ENCODE data around the gene INTS2.

- TF ChIP-seq, protein P1, sequence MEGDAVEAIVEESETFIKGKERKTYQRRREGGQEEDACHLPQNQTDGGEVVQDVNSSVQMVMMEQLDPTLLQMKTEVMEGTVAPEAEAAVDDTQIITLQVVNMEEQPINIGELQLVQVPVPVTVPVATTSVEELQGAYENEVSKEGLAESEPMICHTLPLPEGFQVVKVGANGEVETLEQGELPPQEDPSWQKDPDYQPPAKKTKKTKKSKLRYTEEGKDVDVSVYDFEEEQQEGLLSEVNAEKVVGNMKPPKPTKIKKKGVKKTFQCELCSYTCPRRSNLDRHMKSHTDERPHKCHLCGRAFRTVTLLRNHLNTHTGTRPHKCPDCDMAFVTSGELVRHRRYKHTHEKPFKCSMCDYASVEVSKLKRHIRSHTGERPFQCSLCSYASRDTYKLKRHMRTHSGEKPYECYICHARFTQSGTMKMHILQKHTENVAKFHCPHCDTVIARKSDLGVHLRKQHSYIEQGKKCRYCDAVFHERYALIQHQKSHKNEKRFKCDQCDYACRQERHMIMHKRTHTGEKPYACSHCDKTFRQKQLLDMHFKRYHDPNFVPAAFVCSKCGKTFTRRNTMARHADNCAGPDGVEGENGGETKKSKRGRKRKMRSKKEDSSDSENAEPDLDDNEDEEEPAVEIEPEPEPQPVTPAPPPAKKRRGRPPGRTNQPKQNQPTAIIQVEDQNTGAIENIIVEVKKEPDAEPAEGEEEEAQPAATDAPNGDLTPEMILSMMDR (IDR thresholded peaks at IDR 0.05) = no peak
- TF ChIP-seq POLR2A (IDR thresholded peaks at IDR 0.05) = no peak
Measured at GRCh38 chr17:61874075-61874474, 53.7 kb downstream of the INTS2 start.
